Kidney (tissue), 14 donors: ENCODE data around the gene SLC7A7. TPM values are rescaled to one million over a fixed set of nuclear protein-coding genes. Genes with fewer than 3 reads are reported as not detected.
"Not testable (repeated sequence)": the region's sequence is repeated elsewhere in the genome, so short reads cannot be mapped to it uniquely, and the experiment has no call there.

Source experiments
- DNase-seq, 5 donors: peaks; one replicate each; pipeline ENCODE4 v3.0.0-alpha.2; 2013 to 2020
- FAIRE-seq: peaks from 2 replicates; lab custom pipeline; 2012; peaks lifted over from hg19 to GRCh38; lab: Jason Lieb, UNC
- H3K27ac ChIP-seq, 2 donors: one replicate each; pipeline ENCODE4 v1.7.0; 2013; ENCODE audit warnings: low read depth in 2 of 2, low read length in 2 of 2, inconsistent platforms in 1 of 2
- H3K27me3 ChIP-seq: one replicate; pipeline ENCODE4 v1.7.1; 2013; ENCODE audit warnings: low read length, inconsistent platforms; ENCODE audit not compliant: control insufficient read depth, insufficient read depth
- H3K36me3 ChIP-seq, 3 donors: one replicate each; pipeline versions ENCODE4 v1.7.0 to v1.7.1; 2013; ENCODE audit warnings: low read length in 3 of 3, control low read depth in 1 of 3, inconsistent platforms in 1 of 3; ENCODE audit not compliant: insufficient read depth in 3 of 3, control insufficient read depth in 2 of 3
- H3K4me1 ChIP-seq, 3 donors: one replicate each; pipeline versions ENCODE4 v1.7.0 to v1.7.1; 2013; ENCODE audit warnings: low read length in 3 of 3, inconsistent platforms in 1 of 3, low read depth in 1 of 3; ENCODE audit not compliant: control insufficient read depth in 2 of 3, insufficient read depth in 2 of 3
- H3K4me3 ChIP-seq, 3 donors: one replicate each; pipeline versions ENCODE4 v1.7.0 to v1.8.1; 2013; ENCODE audit warnings: low read length in 3 of 3, control low read depth in 1 of 3, inconsistent platforms in 1 of 3
- H3K9ac ChIP-seq, 3 donors: one replicate each; pipeline versions ENCODE4 v1.7.0 to v1.7.1; 2013; ENCODE audit warnings: low read length in 3 of 3, control low read depth in 1 of 3, inconsistent platforms in 1 of 3
- H3K9me3 ChIP-seq, 3 donors: one replicate each; pipeline versions ENCODE4 v1.7.0 to v1.7.1; 2013; ENCODE audit warnings: low read length in 3 of 3, control low read depth in 1 of 3, inconsistent platforms in 1 of 3; ENCODE audit not compliant: control insufficient read depth in 2 of 3, insufficient read depth in 1 of 3
- intact Hi-C: fragments of 100-400 bp; cut with DNase I; formaldehyde crosslinking; loops from one replicate; pipeline ENCODE4 v1.11.1; 2022
- polyA plus RNA-seq: library from polyadenylated mRNA; stranded (reverse); fragments of 350-450 nt; fragmentation: Illumina TruSeq; extraction: RNeasy Lipid Tissue Mini Kit (QIAGEN cat#74804); gene quantifications from one replicate; pipeline ENCODE4 v1.2.3, GENCODE V29; 2014; ENCODE audit warnings: low read depth, low replicate concordance; ENCODE audit not compliant: insufficient read depth
- total RNA-seq: library from RNA; stranded (reverse); fragmentation: NEBNext Ultra II Directional; extraction: Animal tissue kit (Norgen Biotek cat#: 25700); gene quantifications from one replicate; pipeline ENCODE4 v1.2.1, GENCODE V29; 2021
- TF ChIP-seq, protein P1 (sequence below): IDR thresholded peaks from 3 replicates; pipeline ENCODE4 v1.5.1; 2012; ENCODE audit warnings: mild to moderate bottlenecking, moderate library complexity, borderline replicate concordance; ENCODE audit not compliant: insufficient read depth; ENCODE audit errors: extremely low read depth
- donor health status: control.
- donor health status: control.
- donor health status: control.
- donor health status: control.
- donor health status: control.
- donor health status: DM: yes; HTN: yes; CAD: no.
- donor health status: Normal renal cell carcinoma (clear cell type).

Gene SLC7A7
- total and polyA plus RNA-seq, 2 donors from 2014 or later, result 26.6 to 235 TPM

DNA sequence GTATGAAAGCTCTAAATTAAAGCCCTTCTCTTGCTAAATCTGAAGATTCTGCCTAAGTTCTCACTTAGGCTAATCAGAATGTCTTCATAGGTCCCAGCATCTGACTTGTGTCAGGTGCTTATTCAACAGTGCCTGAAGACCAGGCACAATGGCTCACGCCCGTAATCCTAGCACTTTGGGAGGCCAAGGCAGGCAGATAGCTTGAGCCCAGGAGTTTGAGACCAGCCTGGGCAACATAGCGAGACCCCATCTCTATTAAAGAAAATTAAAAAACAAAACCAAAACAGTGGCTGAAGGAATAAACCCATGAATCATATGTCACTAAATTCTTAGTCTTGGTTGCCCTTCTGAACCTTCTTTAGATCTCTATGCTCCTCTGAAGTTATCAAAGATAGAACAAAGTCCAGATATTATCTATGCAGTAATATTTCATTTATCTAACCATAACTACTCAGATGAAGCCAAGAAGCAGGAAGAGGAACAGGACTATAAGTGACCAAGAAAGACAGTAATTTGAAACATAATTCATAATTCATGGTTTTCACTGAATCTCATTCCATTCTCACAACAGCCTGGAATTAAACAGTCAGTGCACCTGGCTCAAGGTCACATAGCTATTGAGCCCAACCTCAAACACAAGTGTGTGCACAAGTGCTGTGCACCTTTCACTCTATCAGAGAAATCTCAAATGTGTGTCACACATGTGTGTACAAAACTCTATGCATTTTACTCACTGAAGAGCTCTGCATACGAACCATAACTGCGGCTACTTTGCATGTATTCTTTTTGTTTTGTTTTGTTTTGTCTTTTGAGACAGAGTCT lies 6.6 kb downstream of the SLC7A7 start:
- TF ChIP-seq, protein P1, sequence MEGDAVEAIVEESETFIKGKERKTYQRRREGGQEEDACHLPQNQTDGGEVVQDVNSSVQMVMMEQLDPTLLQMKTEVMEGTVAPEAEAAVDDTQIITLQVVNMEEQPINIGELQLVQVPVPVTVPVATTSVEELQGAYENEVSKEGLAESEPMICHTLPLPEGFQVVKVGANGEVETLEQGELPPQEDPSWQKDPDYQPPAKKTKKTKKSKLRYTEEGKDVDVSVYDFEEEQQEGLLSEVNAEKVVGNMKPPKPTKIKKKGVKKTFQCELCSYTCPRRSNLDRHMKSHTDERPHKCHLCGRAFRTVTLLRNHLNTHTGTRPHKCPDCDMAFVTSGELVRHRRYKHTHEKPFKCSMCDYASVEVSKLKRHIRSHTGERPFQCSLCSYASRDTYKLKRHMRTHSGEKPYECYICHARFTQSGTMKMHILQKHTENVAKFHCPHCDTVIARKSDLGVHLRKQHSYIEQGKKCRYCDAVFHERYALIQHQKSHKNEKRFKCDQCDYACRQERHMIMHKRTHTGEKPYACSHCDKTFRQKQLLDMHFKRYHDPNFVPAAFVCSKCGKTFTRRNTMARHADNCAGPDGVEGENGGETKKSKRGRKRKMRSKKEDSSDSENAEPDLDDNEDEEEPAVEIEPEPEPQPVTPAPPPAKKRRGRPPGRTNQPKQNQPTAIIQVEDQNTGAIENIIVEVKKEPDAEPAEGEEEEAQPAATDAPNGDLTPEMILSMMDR, result no peak
- no peak overlapping the region for H3K9ac ChIP-seq
- DNase-seq (no peak), FAIRE-seq (no peak)
- H3K36me3 ChIP-seq, result no peaks in the 10 kb centered on the region
- peaks cover 0 to 1% (median 0%) of the 10 kb centered on the region in 3 donors for H3K4me1 ChIP-seq
- intact Hi-C loops, result no loop called here
- H3K4me3 ChIP-seq, result peak overlapping the region in 1 of 3 donors; percentile 25
- no peaks in the 10 kb centered on the region for H3K9me3 ChIP-seq
- H3K27me3 ChIP-seq, result no peaks in the 10 kb centered on the region
- H3K27ac ChIP-seq, result peak overlapping the region; percentile 40 to 76

DNA sequence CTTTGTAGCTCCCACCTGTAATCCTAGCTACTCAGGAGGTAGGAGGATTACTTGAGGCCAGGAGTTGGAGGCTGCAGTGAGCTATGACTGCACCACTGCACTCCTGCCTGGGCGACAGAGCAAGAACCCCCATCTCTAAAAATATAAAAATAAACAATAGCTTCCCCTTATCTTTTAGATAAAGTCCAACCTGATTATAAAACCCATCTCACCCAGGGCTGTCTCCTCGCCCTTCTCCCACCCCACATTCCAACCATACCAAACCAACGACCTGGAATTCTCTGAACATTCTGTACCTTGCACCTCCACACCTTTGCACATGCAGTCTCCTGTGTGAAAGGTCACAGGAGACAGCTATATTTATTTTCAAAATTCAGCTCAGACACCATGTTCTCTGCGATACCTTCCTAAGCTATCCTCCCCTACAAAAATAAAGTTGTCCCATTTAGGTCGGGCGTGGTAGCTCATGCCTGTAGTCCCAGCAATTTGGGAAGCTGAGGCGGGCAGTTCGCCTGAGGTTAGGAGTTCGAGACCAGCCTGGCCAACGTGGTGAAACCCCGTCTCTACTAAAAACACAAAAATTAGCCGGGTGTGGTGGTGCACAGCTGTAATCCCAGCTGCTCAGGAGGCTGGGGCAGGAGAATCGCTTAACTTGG lies 7.7 kb downstream of the SLC7A7 start:
- Histone ChIP-seq H3K9ac (peak overlapping the region in 1 of 3 donors; percentile 19), H3K4me1 (peaks cover 0 to 4% (median 0%) of the 10 kb centered on the region in 3 donors), H3K27me3 (no peaks in the 10 kb centered on the region), H3K9me3 (no peaks in the 10 kb centered on the region), H3K36me3 (no peaks in the 10 kb centered on the region), H3K4me3 (peak overlapping the region in 2 of 3 donors; percentile 32 to 38), H3K27ac (peak overlapping the region; percentile 69 to 76)
- DNase-seq (no peak), FAIRE-seq (no peak)
- TF ChIP-seq, protein P1, result no peak
- intact Hi-C loops, result no loop called here

DNA sequence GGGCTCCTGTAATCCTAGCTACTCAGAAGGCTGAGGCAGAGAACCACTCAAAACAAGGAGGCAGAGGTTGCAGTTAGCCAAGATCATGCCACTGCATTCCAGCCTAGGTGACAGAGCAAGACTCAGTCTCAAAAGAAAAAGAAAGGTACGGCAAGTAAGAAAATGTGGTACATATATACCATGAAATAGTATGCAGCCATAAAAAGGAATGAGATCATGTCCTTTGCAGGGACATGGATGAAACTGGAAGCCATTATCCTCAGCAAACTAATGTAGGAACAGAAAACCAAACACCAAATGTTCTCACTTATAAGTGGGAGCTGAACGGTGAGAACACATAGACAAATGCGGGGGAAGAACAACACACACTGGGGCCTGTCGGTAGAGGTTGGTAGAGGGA lies 10.0 kb downstream of the SLC7A7 start:
- H3K36me3 ChIP-seq, H3K27me3 ChIP-seq, H3K4me3 ChIP-seq, H3K27ac ChIP-seq, H3K9ac ChIP-seq, H3K9me3 ChIP-seq, DNase-seq, H3K4me1 ChIP-seq, intact Hi-C loops, FAIRE-seq: not testable (repeated sequence)

DNA sequence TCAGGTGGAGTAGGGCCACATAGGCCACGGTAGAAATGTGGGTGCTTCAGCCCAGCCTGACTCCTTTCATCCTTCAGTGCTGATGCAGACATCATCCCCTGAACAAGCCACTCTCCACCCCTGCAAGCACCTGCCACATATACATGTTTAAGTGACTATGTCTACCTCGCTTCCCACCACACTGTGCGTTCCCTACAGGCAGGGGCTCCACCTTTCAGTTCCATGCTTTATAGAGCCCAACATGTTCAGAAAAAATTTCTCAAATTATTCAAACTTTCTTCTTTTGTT lies 11.6 kb downstream of the SLC7A7 start:
- TF ChIP-seq, protein P1, result no peak
- FAIRE-seq, result no peak
- no peak for DNase-seq
- H3K4me1 ChIP-seq, result peaks cover 0 to 10% (median 8%) of the 10 kb centered on the region in 3 donors
- no peaks in the 10 kb centered on the region for H3K27me3 ChIP-seq
- intact Hi-C loops, result no loop called here
- no peaks in the 10 kb centered on the region for H3K9me3 ChIP-seq
- no peak overlapping the region for H3K9ac ChIP-seq
- no peak overlapping the region for H3K4me3 ChIP-seq
- no peak overlapping the region for H3K27ac ChIP-seq
- H3K36me3 ChIP-seq, result no peaks in the 10 kb centered on the region
